Breast epithelium (tissue), 3 donors: Measurements from ENCODE around the gene SEC16A.

Experiments
- POLR2AphosphoS5 ChIP-seq, 3 donors: sonication (generic); formaldehyde crosslinking; IDR thresholded peaks; one replicate each; pipeline ENCODE4 v1.6.1; 2017; ENCODE audit warnings: antibody characterized with exemption in 3 of 3
- TF ChIP-seq, protein P1 (sequence below), 3 donors: fragments of 450-650 bp; IDR thresholded peaks; one replicate each; pipeline ENCODE4 v1.5.1; 2016 to 2017; ENCODE audit warnings: antibody characterized with exemption in 3 of 3, mild to moderate bottlenecking in 3 of 3, moderate library complexity in 3 of 3

DNA sequence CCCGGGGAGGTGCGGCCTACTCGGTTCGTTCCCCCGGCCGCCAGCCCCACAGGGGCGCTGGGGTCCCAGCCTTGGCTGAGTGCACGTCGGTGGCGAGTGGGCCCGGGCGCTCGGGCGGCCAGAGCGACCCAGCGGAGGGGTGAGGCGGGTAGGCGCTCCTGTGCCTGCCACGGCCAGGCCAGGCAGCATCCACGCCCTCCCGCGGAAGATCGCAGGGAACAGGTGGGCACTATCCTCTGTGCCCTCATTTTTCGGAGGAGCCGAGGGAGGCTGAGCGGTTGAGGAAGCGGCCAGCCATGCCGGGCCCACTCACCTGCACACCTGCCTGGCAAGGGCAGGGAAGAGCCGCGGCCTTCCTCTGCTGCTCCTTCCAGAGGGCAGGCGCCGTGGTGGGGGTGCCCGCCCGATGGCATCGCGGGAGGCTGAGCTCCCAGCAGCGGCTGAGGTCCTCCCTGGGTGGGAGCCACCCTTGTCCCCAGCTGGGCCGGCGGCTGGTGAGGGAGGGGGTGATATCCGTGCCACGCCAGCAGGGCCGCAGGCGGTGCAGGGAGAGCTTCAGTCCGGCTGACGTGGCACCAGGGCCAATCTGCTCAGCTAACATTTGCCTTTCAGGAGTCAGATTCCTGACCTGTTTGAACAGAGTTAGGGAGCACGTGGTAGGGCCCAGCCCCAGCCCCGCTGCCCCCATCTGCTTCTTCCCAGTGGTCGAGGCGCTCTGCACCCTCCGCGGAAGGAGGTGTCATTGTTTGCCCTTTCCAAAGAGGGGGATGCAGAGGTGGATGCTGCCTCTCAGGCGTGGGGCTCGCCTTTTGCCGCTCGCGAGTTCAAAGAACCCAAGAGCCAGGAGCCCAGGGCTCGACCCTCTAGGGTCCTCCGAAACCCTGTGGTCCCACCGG, 1.6 kb upstream of the SEC16A start:
- TF ChIP-seq, protein P1, sequence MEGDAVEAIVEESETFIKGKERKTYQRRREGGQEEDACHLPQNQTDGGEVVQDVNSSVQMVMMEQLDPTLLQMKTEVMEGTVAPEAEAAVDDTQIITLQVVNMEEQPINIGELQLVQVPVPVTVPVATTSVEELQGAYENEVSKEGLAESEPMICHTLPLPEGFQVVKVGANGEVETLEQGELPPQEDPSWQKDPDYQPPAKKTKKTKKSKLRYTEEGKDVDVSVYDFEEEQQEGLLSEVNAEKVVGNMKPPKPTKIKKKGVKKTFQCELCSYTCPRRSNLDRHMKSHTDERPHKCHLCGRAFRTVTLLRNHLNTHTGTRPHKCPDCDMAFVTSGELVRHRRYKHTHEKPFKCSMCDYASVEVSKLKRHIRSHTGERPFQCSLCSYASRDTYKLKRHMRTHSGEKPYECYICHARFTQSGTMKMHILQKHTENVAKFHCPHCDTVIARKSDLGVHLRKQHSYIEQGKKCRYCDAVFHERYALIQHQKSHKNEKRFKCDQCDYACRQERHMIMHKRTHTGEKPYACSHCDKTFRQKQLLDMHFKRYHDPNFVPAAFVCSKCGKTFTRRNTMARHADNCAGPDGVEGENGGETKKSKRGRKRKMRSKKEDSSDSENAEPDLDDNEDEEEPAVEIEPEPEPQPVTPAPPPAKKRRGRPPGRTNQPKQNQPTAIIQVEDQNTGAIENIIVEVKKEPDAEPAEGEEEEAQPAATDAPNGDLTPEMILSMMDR (IDR thresholded peaks at IDR 0.05): no peak
- TF ChIP-seq POLR2AphosphoS5 (IDR thresholded peaks at IDR 0.05): no peak
